Left ventricle myocardium superior (tissue), 1 donor: ENCODE data around the gene IL3. TPM values are rescaled to one million over a fixed set of nuclear protein-coding genes. Genes with fewer than 3 reads are reported as not detected.
A peak's percentile ranks its signal among the peaks of the same experiment; 100 is the strongest.
"Not testable (repeated sequence)": the region's sequence is repeated elsewhere in the genome, so short reads cannot be mapped to it uniquely, and the experiment has no call there.

Source experiments
- ATAC-seq: fragments of 200-7000 bp; cut with Tn5 transposase; one replicate; pipeline ENCODE4 v1.9.1; 2020; ENCODE audit warnings: mild to moderate bottlenecking, moderate library complexity
- DNase-seq: peaks from one replicate; pipeline ENCODE4 v3.0.0-alpha.2; 2020
- intact Hi-C: fragments of 100-400 bp; cut with micrococcal nuclease; formaldehyde crosslinking; loops from one replicate; pipeline ENCODE4 v1.11.0; 2022
- total RNA-seq: library from RNA; stranded (reverse); fragmentation: NEBNext Ultra II Directional; extraction: Animal tissue kit (Norgen Biotek cat#: 25700); gene quantifications from one replicate; pipeline ENCODE4 v1.2.1, GENCODE V29; 2021
- donor health status: DM: no; HTN: yes; CAD: no; lungs with severe emphysema.

Gene IL3
- total RNA-seq, 1 donor from 2014 or later, result not detected

- intact Hi-C loops, result no loop called here
- ATAC-seq, result no peak
Measured at GRCh38 chr5:132102101-132102701, 41.7 kb downstream of the IL3 start.

GRCh38 chr5:132102944-132103331, 42.5 kb downstream of the IL3 start:
- intact Hi-C loops, result no loop called here
- ATAC-seq, result no peak

More at GRCh38 chr5:132102101-132102701, 41.7 kb downstream of the IL3 start:
- DNase-seq, result no peak

GRCh38 chr5:132103332-132103951, 43.0 kb downstream of the IL3 start:
- DNase-seq (peak; percentile 86), ATAC-seq (peak; percentile 94)

More at GRCh38 chr5:132102944-132103331, 42.5 kb downstream of the IL3 start:
- DNase-seq, result no peak

GRCh38 chr5:132103969-132104391, 43.5 kb downstream of the IL3 start:
- ATAC-seq, result no peak
- DNase-seq, result no peak
- intact Hi-C loops, result no loop called here

More at GRCh38 chr5:132103332-132103951, 43.0 kb downstream of the IL3 start:
- intact Hi-C loops, result no loop called here

GRCh38 chr5:132104556-132104955, 44.1 kb downstream of the IL3 start:
- ATAC-seq (no peak), DNase-seq (no peak)
- intact Hi-C loops, result no loop called here

- intact Hi-C loops, result no loop called here
- ATAC-seq, result no peak
Measured at GRCh38 chr5:132105688-132106087, 45.2 kb downstream of the IL3 start.

GRCh38 chr5:132108495-132108894, 48.0 kb downstream of the IL3 start:
- intact Hi-C loops, ATAC-seq: not testable (repeated sequence)

More at GRCh38 chr5:132105688-132106087, 45.2 kb downstream of the IL3 start:
- DNase-seq, result no peak

GRCh38 chr5:132108957-132109356, 48.5 kb downstream of the IL3 start:
- DNase-seq, ATAC-seq, intact Hi-C loops: not testable (repeated sequence)

More at GRCh38 chr5:132108495-132108894, 48.0 kb downstream of the IL3 start:
- DNase-seq, result not testable (repeated sequence)

- DNase-seq (no peak), ATAC-seq (no peak)
- intact Hi-C loops, result no loop called here
Measured at GRCh38 chr5:132109494-132110053, 49.1 kb downstream of the IL3 start.

- DNase-seq, result no peak
- intact Hi-C loops, result no loop called here
- no peak for ATAC-seq
Measured at GRCh38 chr5:132110195-132110594, 49.7 kb downstream of the IL3 start.

GRCh38 chr5:132110930-132111329, 50.5 kb downstream of the IL3 start:
- DNase-seq (no peak), ATAC-seq (no peak)
- intact Hi-C loops, result no loop called here

GRCh38 chr5:132112111-132112510, 51.7 kb downstream of the IL3 start:
- intact Hi-C loops, result no loop called here

More at GRCh38 chr5:132112111-132112510, 51.7 kb downstream of the IL3 start:
- ATAC-seq (no peak), DNase-seq (no peak)

Other genes with a start within 250 kb of the IL3 start
- gene MEIKIN, start 115.0 kb upstream of the IL3 start, total RNA-seq, result not detected
- 4.4 TPM for gene ACSL6, start 49.0 kb upstream of the IL3 start, total RNA-seq
- not detected for gene CSF2, start 13.1 kb downstream of the IL3 start, total RNA-seq
- 78.4 TPM for gene P4HA2, start 167.2 kb downstream of the IL3 start, total RNA-seq
- 3.8 TPM for gene PDLIM4, start 197.0 kb downstream of the IL3 start, total RNA-seq
- 1.6 TPM for gene SLC22A4, start 233.7 kb downstream of the IL3 start, total RNA-seq